Mesodermal cell (in vitro differentiated cells): Measurements from ENCODE around the gene LMBR1L. TPM values are rescaled to one million over a fixed set of nuclear protein-coding genes. Genes with fewer than 3 reads are reported as not detected.
"Not testable (repeated sequence)": the region's sequence is repeated elsewhere in the genome, so short reads cannot be mapped to it uniquely, and the experiment has no call there.

Experiments
- H3K27ac ChIP-seq: 2 replicates; pipeline ENCODE4 v1.7.0; 2013; ENCODE audit warnings: mild to moderate bottlenecking, low read depth, low read length, moderate library complexity; ENCODE audit not compliant: severe bottlenecking
- H3K36me3 ChIP-seq: 2 replicates; pipeline ENCODE4 v1.7.1; 2013; ENCODE audit warnings: mild to moderate bottlenecking, low read length, moderate library complexity; ENCODE audit not compliant: control insufficient read depth, insufficient read depth
- H3K4me1 ChIP-seq: one replicate; pipeline ENCODE4 v1.7.1; 2013; ENCODE audit warnings: mild to moderate bottlenecking, low read length; ENCODE audit not compliant: insufficient read depth, control insufficient read depth, poor library complexity, severe bottlenecking
- H3K4me3 ChIP-seq: 2 replicates; pipeline ENCODE4 v1.7.0; 2013; ENCODE audit warnings: low read length, control low read depth, mild to moderate bottlenecking; ENCODE audit not compliant: insufficient read depth, poor library complexity, severe bottlenecking; ENCODE audit errors: extremely low read depth
- H3K9me3 ChIP-seq: 2 replicates; pipeline ENCODE4 v1.7.1; 2013; ENCODE audit warnings: mild to moderate bottlenecking, low read length, moderate library complexity; ENCODE audit not compliant: control insufficient read depth
- WGBS, 2 experiments: methylation state at CpG; one replicate each; pipeline ENCODE4 v1.1.5; 2013; ENCODE audit warnings: missing lambda C conversion rate in 2 of 2; ENCODE audit not compliant: insufficient coverage in 2 of 2; 5-methylcytosine and 5-hydroxymethylcytosine counted together
- polyA plus RNA-seq, 2 experiments: library from polyadenylated mRNA; stranded (reverse); fragments of 50-300 nt; gene quantifications; one replicate each; pipeline ENCODE4 v1.2.3, GENCODE V29; 2013

The LMBR1L gene
- polyA plus RNA-seq (2013, experiment 1 of 2): 84.0 TPM
- polyA plus RNA-seq (2013, experiment 2 of 2): 67.7 TPM

GRCh38 chr12:49110464-49111155 lies at the start of gene LMBR1L:
Gene LMBR1L, minus strand, starts transcription at chr12:49110847. Its CDS starts 292 bp downstream, at chr12:49110555.
- 0% methylated on average over 35 to 39 of the region's 43 CpGs for WGBS, 2 experiments
- peaks cover 21% of the 10 kb centered on the region for H3K36me3 ChIP-seq

GRCh38 chr12:49160399-49160798 lies 49.8 kb upstream of the LMBR1L start:
- 50 to 75% methylated on average over 1 to 2 of the region's 2 CpGs for WGBS, 2 experiments
- Histone ChIP-seq H3K4me3 (no peak overlapping the region), H3K27ac (no peak overlapping the region), H3K9me3 (no peaks in the 10 kb centered on the region), H3K4me1 (no peaks in the 10 kb centered on the region), H3K36me3 (no peaks in the 10 kb centered on the region)

More at GRCh38 chr12:49110464-49111155, at the start of gene LMBR1L:
- Histone ChIP-seq H3K27ac (peak within 1 kb of the TSS; percentile 93), H3K9me3 (no peaks in the 10 kb centered on the region), H3K4me1 (no peaks in the 10 kb centered on the region), H3K4me3 (peak within 1 kb of the TSS; percentile 100)

- H3K4me3 ChIP-seq: no peak overlapping the region
- H3K4me1 ChIP-seq: no peaks in the 10 kb centered on the region
- no peaks in the 10 kb centered on the region for H3K9me3 ChIP-seq
- no peaks in the 10 kb centered on the region for H3K36me3 ChIP-seq
- no CpG with 5 or more reads among the region's 3 CpGs for WGBS, 2 experiments
- H3K27ac ChIP-seq: no peak overlapping the region
Measured at GRCh38 chr12:49154221-49154620, 43.6 kb upstream of the LMBR1L start.

GRCh38 chr12:49147384-49147783 lies 36.7 kb upstream of the LMBR1L start:
- Histone ChIP-seq H3K36me3 (no peaks in the 10 kb centered on the region), H3K4me1 (no peaks in the 10 kb centered on the region)
- WGBS, 2 experiments: 100% methylated on average over 1 of the region's 2 CpGs

GRCh38 chr12:49146406-49146805 lies 35.8 kb upstream of the LMBR1L start:
- 88 to 100% methylated on average over 1 of the region's 1 CpG for WGBS, 2 experiments
- H3K4me3 ChIP-seq: no peak overlapping the region
- no peaks in the 10 kb centered on the region for H3K9me3 ChIP-seq
- no peaks in the 10 kb centered on the region for H3K36me3 ChIP-seq
- H3K27ac ChIP-seq: no peak overlapping the region
- no peaks in the 10 kb centered on the region for H3K4me1 ChIP-seq

More at GRCh38 chr12:49147384-49147783, 36.7 kb upstream of the LMBR1L start:
- no peak overlapping the region for H3K27ac ChIP-seq
- no peak overlapping the region for H3K4me3 ChIP-seq
- no peaks in the 10 kb centered on the region for H3K9me3 ChIP-seq

GRCh38 chr12:49144384-49144783 lies 33.7 kb upstream of the LMBR1L start:
- WGBS, 2 experiments: 92 to 94% methylated on average over 2 of the region's 2 CpGs
- Histone ChIP-seq H3K36me3 (no peaks in the 10 kb centered on the region), H3K27ac (no peak overlapping the region), H3K4me1 (no peaks in the 10 kb centered on the region), H3K4me3 (no peak overlapping the region), H3K9me3 (no peaks in the 10 kb centered on the region)

- Histone ChIP-seq H3K9me3 (no peaks in the 10 kb centered on the region), H3K4me1 (no peaks in the 10 kb centered on the region), H3K36me3 (no peaks in the 10 kb centered on the region), H3K4me3 (no peak overlapping the region), H3K27ac (no peak overlapping the region)
- WGBS, 2 experiments: 100% methylated on average over 1 of the region's 2 CpGs
Measured at GRCh38 chr12:49138999-49139398, 28.4 kb upstream of the LMBR1L start.

GRCh38 chr12:49138587-49138986 lies 27.9 kb upstream of the LMBR1L start:
- no peak overlapping the region for H3K4me3 ChIP-seq
- 80 to 100% methylated on average over 1 to 2 of the region's 2 CpGs for WGBS, 2 experiments
- H3K36me3 ChIP-seq: no peaks in the 10 kb centered on the region
- H3K27ac ChIP-seq: no peak overlapping the region
- H3K4me1 ChIP-seq: no peaks in the 10 kb centered on the region
- H3K9me3 ChIP-seq: no peaks in the 10 kb centered on the region

- WGBS, 2 experiments: 67 to 86% methylated on average over 1 of the region's 1 CpG
- H3K4me1 ChIP-seq: no peaks in the 10 kb centered on the region
- H3K4me3 ChIP-seq: no peak overlapping the region
- H3K27ac ChIP-seq: no peak overlapping the region
- H3K36me3 ChIP-seq: no peaks in the 10 kb centered on the region
- no peaks in the 10 kb centered on the region for H3K9me3 ChIP-seq
Measured at GRCh38 chr12:49137476-49137875, 26.8 kb upstream of the LMBR1L start.

GRCh38 chr12:49136997-49137396 lies 26.4 kb upstream of the LMBR1L start:
- H3K36me3 ChIP-seq, H3K4me3 ChIP-seq, H3K27ac ChIP-seq, H3K9me3 ChIP-seq, H3K4me1 ChIP-seq: not testable (repeated sequence)
- WGBS, 2 experiments: 80 to 83% methylated on average over 1 of the region's 3 CpGs

GRCh38 chr12:49133590-49133989 lies 22.9 kb upstream of the LMBR1L start:
- no peak overlapping the region for H3K27ac ChIP-seq
- no peaks in the 10 kb centered on the region for H3K9me3 ChIP-seq
- WGBS, 2 experiments: 93 to 97% methylated on average over 7 to 10 of the region's 10 CpGs
- no peaks in the 10 kb centered on the region for H3K4me1 ChIP-seq
- H3K36me3 ChIP-seq: peaks cover 19% of the 10 kb centered on the region
- H3K4me3 ChIP-seq: no peak overlapping the region
